NB4 (cell line): Measurements from ENCODE around the gene MMP3.

Experiments used
- DNase-seq: peaks from one replicate; pipeline ENCODE4 v3.0.0; 2010; ENCODE audit warnings: low read depth
- H3K4me3 ChIP-seq: one replicate; pipeline ENCODE4 v1.5.1; 2011; ENCODE audit warnings: mild to moderate bottlenecking, low read depth, low read length, moderate library complexity
- MYC ChIP-seq: IDR thresholded peaks from 2 replicates; pipeline ENCODE4 v1.6.1; 2011; ENCODE audit warnings: low read depth, low read length
- POLR2A ChIP-seq: IDR thresholded peaks from 2 replicates; pipeline ENCODE4 v1.6.1; 2011; ENCODE audit warnings: mild to moderate bottlenecking; ENCODE audit not compliant: insufficient read length; ENCODE audit errors: extremely low read depth
- TF ChIP-seq, protein P1 (sequence below): IDR thresholded peaks from one replicate; pipeline ENCODE4 v1.5.1; 2012; ENCODE audit warnings: low read depth, low read length
- TF ChIP-seq, protein P2 (sequence below): IDR thresholded peaks from 2 replicates; pipeline ENCODE4 v1.6.1; 2011; ENCODE audit warnings: low read depth, low read length

MMP3 gene

DNA sequence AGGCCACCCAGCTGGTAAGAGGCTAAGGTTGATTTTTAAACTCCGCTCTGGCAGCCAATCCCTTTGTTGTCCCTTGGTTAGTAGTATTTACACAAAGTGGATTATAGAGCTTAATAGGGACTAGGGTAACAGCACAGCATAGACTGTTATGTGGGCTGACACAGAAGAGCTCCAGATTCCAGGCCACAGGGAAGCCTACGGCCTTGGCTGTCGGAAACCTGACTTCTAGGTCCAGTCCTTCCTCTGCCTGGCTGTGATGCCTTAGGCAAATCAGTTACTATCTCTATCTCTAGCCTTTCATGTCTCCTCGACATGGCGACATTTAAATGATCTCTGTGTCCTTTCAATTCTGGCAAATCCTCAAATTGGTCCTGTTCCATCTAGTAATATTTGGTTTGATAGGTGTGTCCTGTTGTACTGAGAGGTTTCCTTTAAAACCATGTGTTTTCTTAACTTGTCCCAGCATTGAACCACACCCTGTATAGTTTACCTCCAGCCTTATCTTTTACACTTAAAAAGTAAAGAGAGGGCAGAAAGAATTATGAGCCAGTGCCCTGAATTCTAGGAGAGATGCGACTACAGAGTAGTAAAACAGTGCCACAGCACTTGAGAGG lies 49.6 kb downstream of the MMP3 start:
- no peak for DNase-seq
- H3K4me3 ChIP-seq: no peak overlapping the region
- TF ChIP-seq MYC (no peak), POLR2A (no peak)
- TF ChIP-seq, protein P1, sequence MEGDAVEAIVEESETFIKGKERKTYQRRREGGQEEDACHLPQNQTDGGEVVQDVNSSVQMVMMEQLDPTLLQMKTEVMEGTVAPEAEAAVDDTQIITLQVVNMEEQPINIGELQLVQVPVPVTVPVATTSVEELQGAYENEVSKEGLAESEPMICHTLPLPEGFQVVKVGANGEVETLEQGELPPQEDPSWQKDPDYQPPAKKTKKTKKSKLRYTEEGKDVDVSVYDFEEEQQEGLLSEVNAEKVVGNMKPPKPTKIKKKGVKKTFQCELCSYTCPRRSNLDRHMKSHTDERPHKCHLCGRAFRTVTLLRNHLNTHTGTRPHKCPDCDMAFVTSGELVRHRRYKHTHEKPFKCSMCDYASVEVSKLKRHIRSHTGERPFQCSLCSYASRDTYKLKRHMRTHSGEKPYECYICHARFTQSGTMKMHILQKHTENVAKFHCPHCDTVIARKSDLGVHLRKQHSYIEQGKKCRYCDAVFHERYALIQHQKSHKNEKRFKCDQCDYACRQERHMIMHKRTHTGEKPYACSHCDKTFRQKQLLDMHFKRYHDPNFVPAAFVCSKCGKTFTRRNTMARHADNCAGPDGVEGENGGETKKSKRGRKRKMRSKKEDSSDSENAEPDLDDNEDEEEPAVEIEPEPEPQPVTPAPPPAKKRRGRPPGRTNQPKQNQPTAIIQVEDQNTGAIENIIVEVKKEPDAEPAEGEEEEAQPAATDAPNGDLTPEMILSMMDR: no peak
- TF ChIP-seq, protein P2, sequence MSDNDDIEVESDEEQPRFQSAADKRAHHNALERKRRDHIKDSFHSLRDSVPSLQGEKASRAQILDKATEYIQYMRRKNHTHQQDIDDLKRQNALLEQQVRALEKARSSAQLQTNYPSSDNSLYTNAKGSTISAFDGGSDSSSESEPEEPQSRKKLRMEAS: no peak

- H3K4me3 ChIP-seq: no peak overlapping the region
- DNase-seq: no peak
- TF ChIP-seq, protein P2: no peak
- TF ChIP-seq POLR2A (no peak), MYC (no peak)
- TF ChIP-seq, protein P1: no peak
Measured at GRCh38 chr11:102792604-102793003, 50.8 kb downstream of the MMP3 start.

- no peak for DNase-seq
- TF ChIP-seq, protein P2: no peak
- TF ChIP-seq, protein P1: no peak
- TF ChIP-seq MYC (no peak), POLR2A (no peak)
- H3K4me3 ChIP-seq: no peak overlapping the region
Measured at GRCh38 chr11:102791271-102792036, 52.0 kb downstream of the MMP3 start.

DNA sequence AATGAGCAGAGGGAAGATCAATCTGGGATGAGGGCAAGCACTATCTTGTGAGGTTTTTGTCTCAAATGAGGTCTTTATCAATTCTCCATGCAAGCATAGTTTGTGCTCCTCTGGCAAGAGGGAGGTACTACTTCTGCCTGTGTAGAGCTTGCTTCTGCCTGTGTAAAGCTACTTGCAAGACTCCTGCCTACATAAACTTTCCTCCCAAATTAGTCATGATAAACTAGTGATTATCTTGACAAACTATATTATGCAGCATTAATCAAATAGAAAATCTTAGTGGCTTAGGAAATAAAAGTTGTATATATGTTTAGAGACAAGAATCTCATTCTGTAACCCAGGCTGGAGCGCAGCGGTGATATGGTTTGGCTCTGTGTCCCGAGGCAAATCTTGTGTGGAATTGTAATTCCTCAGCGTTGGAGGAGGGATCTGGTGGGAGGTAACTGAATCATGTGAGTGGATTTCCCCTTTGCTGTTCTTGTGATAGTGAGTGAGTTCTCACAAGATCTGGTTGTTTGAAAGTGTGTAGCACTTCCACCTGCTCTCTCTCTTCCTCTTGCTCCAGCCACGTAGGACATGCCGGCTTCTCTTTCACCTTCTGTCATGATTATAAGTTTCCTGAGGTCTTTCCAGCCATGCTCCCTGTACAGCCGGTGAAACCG lies 54.9 kb downstream of the MMP3 start:
- no peak for DNase-seq
- TF ChIP-seq, protein P2: no peak
- TF ChIP-seq, protein P1: no peak
- no peak for TF ChIP-seq MYC
- no peak for TF ChIP-seq POLR2A
- H3K4me3 ChIP-seq: no peak overlapping the region
